ENCODE data around the gene HERPUD2.

DNA sequence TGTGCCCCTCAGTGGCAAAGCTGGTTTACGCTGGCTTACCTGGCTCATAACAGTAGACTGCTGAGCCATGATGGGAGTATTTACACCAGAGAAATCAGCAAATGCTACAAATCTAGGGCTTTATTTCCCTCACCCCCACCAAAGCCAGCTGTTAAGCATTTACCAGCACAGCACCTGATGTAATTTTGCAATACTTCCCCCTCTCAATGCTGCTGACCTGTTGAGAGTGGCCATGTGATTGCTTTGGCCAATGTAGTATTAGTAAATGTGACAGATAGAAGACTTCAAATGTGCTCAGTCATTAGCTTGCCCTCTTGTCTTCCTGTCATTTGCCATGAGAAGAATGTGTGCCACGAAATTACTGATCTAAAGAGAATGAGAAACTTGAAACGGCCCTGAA is 46.6 kb downstream of the HERPUD2 start:
- TF ChIP-seq, protein P1, sequence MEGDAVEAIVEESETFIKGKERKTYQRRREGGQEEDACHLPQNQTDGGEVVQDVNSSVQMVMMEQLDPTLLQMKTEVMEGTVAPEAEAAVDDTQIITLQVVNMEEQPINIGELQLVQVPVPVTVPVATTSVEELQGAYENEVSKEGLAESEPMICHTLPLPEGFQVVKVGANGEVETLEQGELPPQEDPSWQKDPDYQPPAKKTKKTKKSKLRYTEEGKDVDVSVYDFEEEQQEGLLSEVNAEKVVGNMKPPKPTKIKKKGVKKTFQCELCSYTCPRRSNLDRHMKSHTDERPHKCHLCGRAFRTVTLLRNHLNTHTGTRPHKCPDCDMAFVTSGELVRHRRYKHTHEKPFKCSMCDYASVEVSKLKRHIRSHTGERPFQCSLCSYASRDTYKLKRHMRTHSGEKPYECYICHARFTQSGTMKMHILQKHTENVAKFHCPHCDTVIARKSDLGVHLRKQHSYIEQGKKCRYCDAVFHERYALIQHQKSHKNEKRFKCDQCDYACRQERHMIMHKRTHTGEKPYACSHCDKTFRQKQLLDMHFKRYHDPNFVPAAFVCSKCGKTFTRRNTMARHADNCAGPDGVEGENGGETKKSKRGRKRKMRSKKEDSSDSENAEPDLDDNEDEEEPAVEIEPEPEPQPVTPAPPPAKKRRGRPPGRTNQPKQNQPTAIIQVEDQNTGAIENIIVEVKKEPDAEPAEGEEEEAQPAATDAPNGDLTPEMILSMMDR (IDR thresholded peaks at IDR 0.05), result no peak
- no peak for TF ChIP-seq EZH2 (IDR thresholded peaks at IDR 0.05; ENCODE audit: borderline replicate concordance, insufficient read depth, low read depth, low read length, poor library complexity, severe bottlenecking)
